Adrenal gland (tissue), 5 donors: Measurements from ENCODE around the gene PROSER2.

Experiments used
- POLR2A ChIP-seq, 2 donors: fragments of 450-650 bp; IDR thresholded peaks; one replicate each; pipeline ENCODE4 v1.6.1; 2017; ENCODE audit warnings: antibody characterized with exemption in 2 of 2, mild to moderate bottlenecking in 2 of 2, moderate library complexity in 1 of 2
- TF ChIP-seq, protein P1 (sequence below), 6 experiments: fragments of 450-650 bp in 4 of 6; fragments of 200-600 bp in 2 of 6; sonication (generic) in 1 of 6; IDR thresholded peaks; 1 replicate in 5 of 6; 2 replicates in 1 of 6; pipeline versions ENCODE4 v1.5.1 to v1.8.0; 2016 to 2021; ENCODE audit warnings: antibody characterized with exemption in 6 of 6, mild to moderate bottlenecking in 2 of 6, moderate library complexity in 1 of 6
- donor health status: DM: no; HTN: no; CAD: no.

DNA sequence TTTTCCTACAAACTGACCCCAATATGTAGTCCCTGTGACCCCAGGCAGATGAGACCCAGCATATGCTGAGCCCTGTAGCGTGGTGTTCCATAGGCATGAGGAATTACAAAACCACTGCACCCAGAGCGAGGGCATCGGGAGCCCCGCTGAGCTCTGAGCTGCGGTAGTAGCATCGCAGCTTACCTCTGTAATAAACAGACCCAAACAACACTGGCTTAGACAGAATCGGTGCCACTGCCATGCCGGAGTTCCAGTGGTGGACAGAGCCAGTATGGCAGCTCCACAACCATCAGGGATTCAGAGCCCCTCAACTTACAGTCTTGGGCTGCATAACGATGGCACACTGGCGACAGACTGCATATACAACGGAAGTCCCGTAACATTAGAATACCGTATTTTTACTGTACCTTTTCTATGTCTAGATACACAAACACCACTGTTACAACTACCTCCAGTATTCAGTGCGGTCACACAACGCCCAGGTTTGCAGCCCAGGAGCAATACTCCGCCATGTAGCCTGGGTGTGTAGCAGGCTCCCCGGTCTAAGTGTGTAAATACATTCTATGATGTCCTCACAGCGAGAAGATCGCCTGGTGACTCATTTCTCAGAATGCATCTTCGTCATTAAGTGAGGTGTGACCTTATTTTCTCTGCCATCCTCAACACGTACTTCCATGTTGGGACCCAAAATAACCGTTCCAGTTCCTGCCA is 68.8 kb downstream of the PROSER2 start:
- TF ChIP-seq, protein P1, sequence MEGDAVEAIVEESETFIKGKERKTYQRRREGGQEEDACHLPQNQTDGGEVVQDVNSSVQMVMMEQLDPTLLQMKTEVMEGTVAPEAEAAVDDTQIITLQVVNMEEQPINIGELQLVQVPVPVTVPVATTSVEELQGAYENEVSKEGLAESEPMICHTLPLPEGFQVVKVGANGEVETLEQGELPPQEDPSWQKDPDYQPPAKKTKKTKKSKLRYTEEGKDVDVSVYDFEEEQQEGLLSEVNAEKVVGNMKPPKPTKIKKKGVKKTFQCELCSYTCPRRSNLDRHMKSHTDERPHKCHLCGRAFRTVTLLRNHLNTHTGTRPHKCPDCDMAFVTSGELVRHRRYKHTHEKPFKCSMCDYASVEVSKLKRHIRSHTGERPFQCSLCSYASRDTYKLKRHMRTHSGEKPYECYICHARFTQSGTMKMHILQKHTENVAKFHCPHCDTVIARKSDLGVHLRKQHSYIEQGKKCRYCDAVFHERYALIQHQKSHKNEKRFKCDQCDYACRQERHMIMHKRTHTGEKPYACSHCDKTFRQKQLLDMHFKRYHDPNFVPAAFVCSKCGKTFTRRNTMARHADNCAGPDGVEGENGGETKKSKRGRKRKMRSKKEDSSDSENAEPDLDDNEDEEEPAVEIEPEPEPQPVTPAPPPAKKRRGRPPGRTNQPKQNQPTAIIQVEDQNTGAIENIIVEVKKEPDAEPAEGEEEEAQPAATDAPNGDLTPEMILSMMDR (IDR thresholded peaks at IDR 0.05): no peak
- TF ChIP-seq POLR2A (IDR thresholded peaks at IDR 0.05): no peak
